ENCODE results near the gene KIAA1671.
A peak's percentile ranks its signal among the peaks of the same experiment; 100 is the strongest.
"Not testable (repeated sequence)": the region's sequence is repeated elsewhere in the genome, so short reads cannot be mapped to it uniquely, and the experiment has no call there.

The KIAA1671 gene
- 5.3 to 124 (median 23.4) reads per million in 9 experiments for total RNA-seq

DNA sequence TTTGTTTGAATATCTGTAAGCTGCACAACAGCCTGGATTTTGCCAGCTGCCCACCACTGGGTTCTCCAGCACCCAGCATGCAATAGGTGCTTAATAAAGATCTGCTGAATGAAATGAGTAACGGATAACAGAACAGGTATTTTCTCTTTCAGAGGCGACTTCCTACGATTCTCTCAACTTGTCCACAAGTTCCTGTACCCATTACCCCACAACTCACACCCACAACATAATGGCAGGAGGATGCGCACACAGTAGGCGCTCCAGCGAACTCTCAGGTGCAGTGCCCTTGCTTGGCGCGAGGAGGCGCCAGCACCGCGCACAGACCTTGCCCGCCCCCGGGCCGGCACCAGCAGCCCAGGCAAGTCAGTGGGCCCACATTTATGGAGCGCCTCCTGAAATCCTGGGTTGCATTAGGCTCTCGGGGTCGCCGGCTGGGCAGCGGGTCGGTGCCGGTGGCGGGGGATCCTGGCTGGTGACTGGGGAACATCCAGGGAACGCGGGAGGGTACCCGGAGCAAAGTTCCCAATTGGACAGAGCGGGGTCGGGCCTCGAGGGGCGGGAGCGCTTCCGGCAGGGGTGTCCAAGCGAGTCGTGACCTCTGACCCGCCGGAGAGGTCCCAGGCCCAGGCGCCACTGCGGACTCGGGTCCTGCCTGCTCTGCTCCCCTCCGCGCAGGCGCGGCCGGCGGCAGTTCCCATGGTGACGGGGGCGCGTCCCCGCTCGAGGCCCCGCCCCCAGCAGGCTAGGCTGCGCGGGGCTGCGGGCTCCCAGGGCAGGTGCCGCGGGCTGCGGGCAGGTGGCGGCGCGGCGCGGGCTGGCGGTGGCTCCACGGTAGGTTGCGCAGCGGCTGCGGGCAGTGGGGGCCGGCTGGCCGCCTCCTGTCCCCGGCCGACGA, at the start of gene KIAA1671:
Gene KIAA1671, plus strand, starts transcription at position 775 of the 895 bp plus-strand sequence. CDS start 75,284 bp downstream, outside the sequence.
- H3K4me1 Mint-ChIP-seq (ENCODE audit: low read depth in 2 of 2): peaks cover 26 to 30% of the 10 kb centered on the region in 2 donors
- H3K9me3 Mint-ChIP-seq: no peaks in the 10 kb centered on the region
- peaks cover 53 to 83% of the 10 kb centered on the region in 2 donors for H3K27me3 Mint-ChIP-seq
- peaks cover 5% of the 10 kb centered on the region for H3K36me3 Mint-ChIP-seq (ENCODE audit: insufficient read depth)
- peak; percentile 88 for ATAC-seq (replicated peaks)
- peak; percentile 82 to 88 (median 87) for DNase-seq
- peak within 1 kb of the TSS; percentile 80 to 91 for H3K4me3 Mint-ChIP-seq
- peak within 1 kb of the TSS; percentile 30 to 44 for H3K27ac Mint-ChIP-seq

DNA sequence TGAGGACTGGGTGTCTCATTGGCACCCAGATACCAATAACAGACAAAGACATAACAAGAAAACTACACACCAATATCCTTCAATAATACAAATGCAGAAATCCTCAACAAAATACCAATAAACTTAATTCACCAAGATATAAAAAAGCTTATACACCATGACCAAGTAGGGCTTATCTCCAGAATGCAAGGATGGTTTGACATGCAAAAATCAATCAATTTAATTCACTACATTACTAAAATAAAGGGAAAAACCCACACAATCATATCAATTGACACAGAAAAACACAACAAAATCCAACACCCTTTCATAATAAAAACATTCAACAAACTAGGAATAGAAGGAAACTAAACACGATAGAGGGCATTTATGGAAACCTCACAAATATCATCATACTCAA, 46.6 kb upstream of the KIAA1671 start:
- Mint-ChIP-seq H3K4me3 (no peak overlapping the region), H3K27ac (no peak overlapping the region), H3K27me3 (no peaks in the 10 kb centered on the region), H3K9me3 (peaks cover 7 to 21% of the 10 kb centered on the region in 2 donors), H3K36me3 (ENCODE audit: insufficient read depth) (peaks cover 16% of the 10 kb centered on the region), H3K4me1 (ENCODE audit: low read depth in 2 of 2) (no peaks in the 10 kb centered on the region)
- DNase-seq (no peak), ATAC-seq (replicated peaks) (no peak)

DNA sequence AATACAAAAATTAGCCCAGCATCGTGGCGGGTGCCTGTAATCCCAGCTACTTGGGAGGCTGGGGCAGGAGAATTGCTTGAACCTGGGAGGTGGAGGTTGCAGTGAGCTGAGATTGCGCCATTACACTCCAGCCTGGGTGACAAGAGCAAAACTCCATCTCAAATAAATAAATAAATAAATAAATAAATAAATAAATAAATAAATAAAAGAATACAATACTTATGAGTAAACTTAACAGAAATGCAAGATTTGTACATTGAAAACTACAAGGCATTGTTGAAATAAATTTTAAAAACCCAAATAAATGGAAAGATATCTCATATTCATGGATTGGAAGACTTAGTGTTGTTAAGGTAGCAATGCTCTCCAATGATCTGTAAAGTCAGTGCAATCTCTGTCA, 45.4 kb upstream of the KIAA1671 start:
- not testable (repeated sequence) for ATAC-seq (replicated peaks); H3K4me3 Mint-ChIP-seq; DNase-seq; H3K4me1 Mint-ChIP-seq (ENCODE audit: low read depth in 2 of 2); H3K27ac Mint-ChIP-seq; H3K27me3 Mint-ChIP-seq
- H3K9me3 Mint-ChIP-seq: peaks cover 7 to 21% of the 10 kb centered on the region in 2 donors
- peaks cover 16% of the 10 kb centered on the region for H3K36me3 Mint-ChIP-seq (ENCODE audit: insufficient read depth)

DNA sequence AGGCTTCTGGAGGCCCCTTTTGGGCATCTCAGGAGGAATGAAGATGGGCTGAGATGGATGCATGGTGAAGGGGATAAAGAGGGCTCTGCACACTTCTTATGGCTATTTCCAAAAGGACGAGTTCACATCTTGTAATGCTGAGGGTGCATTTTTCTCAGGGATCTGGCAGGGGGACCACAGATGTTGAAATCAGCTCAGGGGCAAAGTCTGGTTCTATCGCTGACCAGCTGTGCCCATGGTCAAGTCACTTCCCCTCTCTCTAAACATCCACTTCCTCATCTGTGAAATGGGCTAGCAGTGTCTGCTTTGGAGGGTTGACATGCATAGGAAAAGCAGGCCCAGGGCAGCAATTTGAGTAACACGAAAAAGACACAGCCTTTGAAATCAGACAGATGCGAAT, 32.5 kb upstream of the KIAA1671 start:
- ATAC-seq (replicated peaks) (no peak), DNase-seq (no peak)
- no peak overlapping the region for H3K27ac Mint-ChIP-seq
- peaks cover 3% of the 10 kb centered on the region for H3K36me3 Mint-ChIP-seq (ENCODE audit: insufficient read depth)
- H3K9me3 Mint-ChIP-seq: no peaks in the 10 kb centered on the region
- no peak overlapping the region for H3K4me3 Mint-ChIP-seq
- H3K4me1 Mint-ChIP-seq (ENCODE audit: low read depth in 2 of 2): no peaks in the 10 kb centered on the region
- H3K27me3 Mint-ChIP-seq: no peaks in the 10 kb centered on the region

DNA sequence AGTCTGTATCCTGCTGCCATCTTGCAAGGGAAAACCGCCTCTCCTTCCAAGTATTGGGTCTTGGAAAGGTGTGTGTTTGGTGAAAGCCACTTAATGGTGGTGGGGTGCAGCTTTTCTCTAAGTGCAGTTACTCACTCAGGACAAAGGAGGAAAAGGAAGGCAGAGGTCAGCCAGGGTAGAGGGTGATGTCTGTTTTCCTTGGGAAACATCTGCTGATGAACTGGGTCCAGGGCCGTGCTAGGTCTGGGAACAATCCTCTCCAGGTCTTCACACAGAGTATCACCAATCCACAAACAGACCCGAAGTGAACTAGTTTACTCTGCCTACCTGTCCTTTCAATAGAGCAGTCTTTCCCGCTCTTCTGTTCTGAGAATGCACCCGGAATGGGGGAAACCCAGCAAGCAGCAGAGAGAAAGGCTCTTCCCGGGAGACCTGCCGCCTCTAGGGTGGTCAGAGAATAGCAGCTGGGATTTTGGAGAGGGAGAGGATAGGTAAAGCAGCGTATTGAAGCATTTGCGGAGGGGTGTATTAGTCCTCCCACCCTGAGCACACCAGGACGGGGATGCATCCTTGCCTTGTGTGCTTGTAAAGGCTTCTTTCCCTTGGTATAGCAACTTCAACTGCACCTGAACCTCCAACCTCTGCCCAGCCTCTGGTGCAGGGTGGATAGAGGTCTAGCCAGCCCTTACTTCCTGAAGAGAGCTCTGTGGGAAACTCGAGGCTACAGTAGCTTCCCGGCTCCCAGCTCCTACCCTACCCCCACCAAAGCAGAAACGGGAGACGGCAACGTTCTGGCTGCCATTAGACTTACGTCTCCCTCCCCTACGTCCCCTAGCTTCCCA, 26.7 kb upstream of the KIAA1671 start:
- Mint-ChIP-seq H3K4me3 (no peak overlapping the region), H3K27me3 (peaks cover 16 to 19% of the 10 kb centered on the region in 2 donors), H3K27ac (no peak overlapping the region), H3K9me3 (no peaks in the 10 kb centered on the region), H3K4me1 (ENCODE audit: low read depth in 2 of 2) (no peaks in the 10 kb centered on the region), H3K36me3 (ENCODE audit: insufficient read depth) (peaks cover 3% of the 10 kb centered on the region)
- DNase-seq: no peak
- ATAC-seq (replicated peaks): no peak

DNA sequence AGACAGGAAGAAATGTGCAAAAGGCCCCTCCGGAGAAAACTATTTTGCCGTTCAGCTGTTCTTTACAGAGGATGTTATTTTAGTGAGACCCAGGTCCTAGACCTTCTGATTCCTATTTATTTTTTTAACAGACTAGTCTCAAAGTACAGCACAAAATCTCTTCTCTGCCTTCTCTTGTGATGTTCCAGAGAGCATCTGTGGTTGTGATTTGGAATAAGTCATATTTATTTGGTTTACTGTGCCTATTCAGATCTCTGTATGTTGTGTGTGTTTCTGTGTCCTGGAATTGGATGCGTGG, 26.1 kb upstream of the KIAA1671 start:
- ATAC-seq (replicated peaks) (no peak), DNase-seq (no peak)
- Mint-ChIP-seq H3K36me3 (ENCODE audit: insufficient read depth) (no peaks in the 10 kb centered on the region), H3K27me3 (peaks cover 16 to 19% of the 10 kb centered on the region in 2 donors), H3K27ac (no peak overlapping the region), H3K4me1 (ENCODE audit: low read depth in 2 of 2) (no peaks in the 10 kb centered on the region), H3K9me3 (no peaks in the 10 kb centered on the region), H3K4me3 (no peak overlapping the region)

DNA sequence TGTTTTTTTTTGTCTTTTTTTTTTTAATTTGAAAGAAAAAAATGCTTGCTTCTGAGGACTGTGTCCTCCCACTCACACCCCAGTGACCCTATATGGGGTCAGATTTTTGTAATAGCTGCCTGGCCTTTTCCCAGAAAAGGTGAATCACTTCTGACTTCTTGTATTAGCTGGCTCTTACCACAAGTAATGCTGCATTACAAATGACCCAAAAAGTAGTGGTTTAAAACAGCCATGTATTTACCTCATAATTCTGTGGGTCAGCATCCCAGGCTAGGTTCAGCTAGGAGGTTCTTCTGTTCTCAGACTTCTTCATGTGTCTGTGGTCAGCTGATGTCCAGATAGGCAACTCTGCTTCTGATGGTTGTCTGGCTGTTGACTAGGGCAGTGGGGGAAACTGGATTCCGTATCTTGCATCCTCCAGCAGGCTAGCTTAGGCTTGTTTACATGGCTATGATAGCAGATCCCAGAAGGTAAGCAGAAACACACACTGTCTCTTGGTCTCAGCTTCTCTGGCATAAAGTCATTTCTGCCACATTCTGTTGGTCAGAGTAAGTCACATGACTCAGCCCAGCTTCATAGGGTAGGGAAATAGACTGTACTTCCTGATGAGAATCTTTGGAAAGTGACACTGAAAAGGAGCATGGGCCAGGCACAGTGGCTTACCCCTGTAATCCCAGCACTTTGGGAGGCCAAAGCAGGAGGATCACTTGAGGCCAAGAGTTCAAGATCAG, 25.5 kb upstream of the KIAA1671 start:
- no peak for DNase-seq
- no peak overlapping the region for H3K27ac Mint-ChIP-seq

DNA sequence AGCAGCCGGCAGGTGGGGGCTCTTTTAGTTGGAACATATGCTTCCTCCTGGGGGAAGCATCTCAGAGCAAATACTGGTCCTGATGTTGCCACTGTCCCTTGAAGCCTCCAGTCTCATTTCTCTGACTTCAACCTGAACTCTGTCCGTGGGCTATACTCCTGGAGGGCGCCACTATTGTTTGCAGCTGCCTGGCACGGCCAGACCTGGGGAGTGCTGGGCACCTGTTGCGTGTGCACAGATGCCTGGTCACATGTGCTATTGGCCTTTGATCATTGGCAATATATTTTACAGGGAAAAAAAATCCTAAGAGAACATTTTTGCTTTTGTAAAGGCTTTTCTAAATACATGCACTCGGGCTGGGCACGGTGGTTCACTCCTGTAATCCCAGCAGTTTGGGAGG, 24.2 kb upstream of the KIAA1671 start:
- ATAC-seq (replicated peaks) (no peak), DNase-seq (no peak)
- Mint-ChIP-seq H3K4me3 (no peak overlapping the region), H3K9me3 (no peaks in the 10 kb centered on the region), H3K4me1 (ENCODE audit: low read depth in 2 of 2) (no peaks in the 10 kb centered on the region), H3K27me3 (peaks cover 16 to 19% of the 10 kb centered on the region in 2 donors), H3K36me3 (ENCODE audit: insufficient read depth) (no peaks in the 10 kb centered on the region), H3K27ac (no peak overlapping the region)

More for the DNA sequence above, 25.5 kb upstream of the KIAA1671 start:
- Mint-ChIP-seq H3K27me3 (peaks cover 16 to 19% of the 10 kb centered on the region in 2 donors), H3K9me3 (no peaks in the 10 kb centered on the region), H3K36me3 (ENCODE audit: insufficient read depth) (no peaks in the 10 kb centered on the region), H3K4me1 (ENCODE audit: low read depth in 2 of 2) (no peaks in the 10 kb centered on the region), H3K4me3 (no peak overlapping the region)
- ATAC-seq (replicated peaks): no peak

DNA sequence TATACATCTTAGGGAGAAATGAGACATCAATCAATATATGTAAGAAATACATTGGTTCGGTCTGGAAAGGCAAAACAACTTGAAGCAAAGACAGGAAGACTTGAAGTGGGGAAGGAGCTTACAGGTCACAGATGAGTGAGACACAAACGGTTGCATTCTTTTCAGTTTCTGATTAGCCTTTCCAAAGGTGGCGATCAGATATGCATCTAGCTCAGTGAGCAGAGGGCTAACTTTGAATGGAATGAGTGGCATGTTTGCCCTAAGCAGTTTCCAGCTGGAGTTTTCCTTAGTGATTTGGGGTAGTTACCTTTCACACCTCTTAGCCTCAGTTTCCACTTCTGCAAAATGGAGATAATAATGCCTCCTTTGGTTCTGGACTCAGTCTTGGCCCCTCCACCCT, 21.8 kb upstream of the KIAA1671 start:
- DNase-seq: no peak

DNA sequence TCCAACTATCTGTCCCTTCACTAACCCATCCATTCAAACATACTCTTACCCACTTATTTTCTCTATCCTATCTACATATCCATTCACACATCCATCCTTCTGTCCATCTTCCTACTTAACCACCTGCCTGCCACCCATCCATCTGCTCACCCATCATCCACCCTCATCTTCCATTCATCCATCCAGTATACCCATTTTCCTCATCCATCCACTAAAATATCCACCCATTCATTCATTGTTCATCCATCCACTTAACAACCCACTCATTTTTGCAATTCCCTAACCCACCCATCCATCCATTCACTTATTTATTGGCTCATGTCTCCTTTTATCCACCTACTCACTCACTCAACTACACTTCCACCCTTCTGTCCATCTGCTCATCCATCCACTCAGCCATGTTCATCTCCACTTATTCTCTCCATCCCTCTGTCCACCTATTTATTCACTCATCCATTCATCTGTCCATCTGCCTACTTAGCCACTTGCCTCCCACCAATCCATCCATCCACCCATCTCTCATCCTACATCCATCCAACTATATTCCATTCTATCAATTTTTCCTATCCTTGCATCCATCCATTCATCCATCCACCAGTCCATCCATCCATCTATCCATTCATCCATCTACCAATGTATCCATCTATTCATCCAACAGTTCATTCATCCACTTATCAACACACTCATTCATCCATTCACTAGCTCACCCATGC, 16.6 kb upstream of the KIAA1671 start:
- Mint-ChIP-seq H3K4me3 (no peak overlapping the region), H3K27ac (no peak overlapping the region), H3K4me1 (ENCODE audit: low read depth in 2 of 2) (no peaks in the 10 kb centered on the region), H3K36me3 (ENCODE audit: insufficient read depth) (no peaks in the 10 kb centered on the region), H3K27me3 (no peaks in the 10 kb centered on the region), H3K9me3 (no peaks in the 10 kb centered on the region)
- DNase-seq (no peak), ATAC-seq (replicated peaks) (no peak)

More for the DNA sequence above, 21.8 kb upstream of the KIAA1671 start:
- no peaks in the 10 kb centered on the region for H3K36me3 Mint-ChIP-seq (ENCODE audit: insufficient read depth)
- H3K27me3 Mint-ChIP-seq: peaks cover 16 to 19% of the 10 kb centered on the region in 2 donors
- no peak for ATAC-seq (replicated peaks)
- no peak overlapping the region for H3K4me3 Mint-ChIP-seq
- H3K27ac Mint-ChIP-seq: no peak overlapping the region
- no peaks in the 10 kb centered on the region for H3K4me1 Mint-ChIP-seq (ENCODE audit: low read depth in 2 of 2)
- H3K9me3 Mint-ChIP-seq: no peaks in the 10 kb centered on the region

DNA sequence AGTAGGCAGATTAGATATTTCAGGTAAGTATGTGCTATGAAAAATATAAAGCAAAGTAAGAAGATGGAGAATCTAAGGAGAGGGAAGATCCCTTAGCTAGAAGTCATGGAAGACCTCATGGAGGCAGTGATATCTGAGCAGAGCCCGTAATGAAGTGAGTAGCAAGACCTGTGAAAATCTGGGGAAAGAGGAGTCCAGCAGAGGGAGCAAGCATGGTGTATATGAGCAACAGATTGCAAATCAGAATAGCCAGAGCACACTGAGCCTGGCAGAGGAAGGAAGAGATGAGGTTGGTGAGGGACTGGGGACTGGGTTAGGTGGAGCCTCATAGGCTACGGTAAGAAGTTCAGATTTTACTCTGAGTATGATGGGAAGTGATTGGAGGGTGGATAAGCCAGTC, 15.4 kb upstream of the KIAA1671 start:
- Mint-ChIP-seq H3K4me1 (ENCODE audit: low read depth in 2 of 2) (no peaks in the 10 kb centered on the region), H3K27me3 (no peaks in the 10 kb centered on the region), H3K4me3 (no peak overlapping the region), H3K27ac (no peak overlapping the region), H3K9me3 (no peaks in the 10 kb centered on the region), H3K36me3 (ENCODE audit: insufficient read depth) (no peaks in the 10 kb centered on the region)
- DNase-seq (no peak), ATAC-seq (replicated peaks) (no peak)

DNA sequence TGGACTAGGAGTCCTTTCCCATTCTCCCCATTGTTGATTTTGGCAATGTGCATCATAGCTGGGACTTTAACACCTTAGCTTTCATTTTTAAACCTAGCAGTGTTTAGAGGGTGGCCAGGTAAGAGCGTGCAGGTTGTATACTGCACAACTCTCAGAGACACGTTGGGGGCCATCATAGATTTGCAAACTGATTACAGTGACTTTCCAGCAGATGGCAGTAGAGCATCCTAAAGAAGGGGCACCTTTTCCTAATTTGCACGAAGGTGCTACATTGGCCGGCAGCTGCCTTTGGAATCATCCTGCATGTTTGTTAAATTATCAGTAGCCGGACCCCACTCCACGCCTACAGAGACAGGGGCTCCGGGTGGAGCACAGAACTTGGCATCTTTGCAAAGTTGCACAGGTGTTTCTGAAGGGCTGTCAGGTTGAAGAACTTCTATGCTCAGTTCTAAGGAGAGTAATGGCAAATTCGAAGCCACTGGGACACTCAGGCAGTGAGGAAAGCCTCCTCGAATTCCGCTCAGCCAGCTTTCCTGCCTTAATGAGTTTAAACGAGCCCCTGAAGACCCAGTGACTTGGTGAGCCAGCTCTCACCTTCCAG, 13.7 kb upstream of the KIAA1671 start:
- H3K4me1 Mint-ChIP-seq (ENCODE audit: low read depth in 2 of 2): no peaks in the 10 kb centered on the region
- peak; percentile 48 for ATAC-seq (replicated peaks)
- H3K27me3 Mint-ChIP-seq: peaks cover 3 to 7% of the 10 kb centered on the region in 2 donors
- no peaks in the 10 kb centered on the region for H3K36me3 Mint-ChIP-seq (ENCODE audit: insufficient read depth)
- H3K9me3 Mint-ChIP-seq: no peaks in the 10 kb centered on the region
- no peak overlapping the region for H3K27ac Mint-ChIP-seq
- H3K4me3 Mint-ChIP-seq: no peak overlapping the region
- DNase-seq: peak; percentile 32 to 44 (median 43)
